ENCODE measurements around the gene EP400. TPM values are rescaled to one million over a fixed set of nuclear protein-coding genes. Genes with fewer than 3 reads are reported as not detected.

Gene EP400
- total RNA-seq, 1 experiment from 2014 or later = 80.1 TPM

- Histone ChIP-seq H3K4me3 (ENCODE audit: low read depth, low read length, poor library complexity, severe bottlenecking) (no peak overlapping the region), H3K4me1 (ENCODE audit: insufficient read depth, low read length, poor library complexity, severe bottlenecking) (peaks cover 10% of the 10 kb centered on the region), H3K9me3 (ENCODE audit: low read depth, low read length, poor library complexity, severe bottlenecking) (no peaks in the 10 kb centered on the region), H3K27ac (ENCODE audit: low read depth, low read length, poor library complexity, severe bottlenecking) (no peak overlapping the region), H3K27me3 (replicated peaks; ENCODE audit: insufficient read depth, low read depth, low read length, poor library complexity) (no peaks in the 10 kb centered on the region), H3K36me3 (ENCODE audit: insufficient read depth, low read length, poor library complexity, severe bottlenecking) (peaks cover 68% of the 10 kb centered on the region)
- TF ChIP-seq, protein P1, sequence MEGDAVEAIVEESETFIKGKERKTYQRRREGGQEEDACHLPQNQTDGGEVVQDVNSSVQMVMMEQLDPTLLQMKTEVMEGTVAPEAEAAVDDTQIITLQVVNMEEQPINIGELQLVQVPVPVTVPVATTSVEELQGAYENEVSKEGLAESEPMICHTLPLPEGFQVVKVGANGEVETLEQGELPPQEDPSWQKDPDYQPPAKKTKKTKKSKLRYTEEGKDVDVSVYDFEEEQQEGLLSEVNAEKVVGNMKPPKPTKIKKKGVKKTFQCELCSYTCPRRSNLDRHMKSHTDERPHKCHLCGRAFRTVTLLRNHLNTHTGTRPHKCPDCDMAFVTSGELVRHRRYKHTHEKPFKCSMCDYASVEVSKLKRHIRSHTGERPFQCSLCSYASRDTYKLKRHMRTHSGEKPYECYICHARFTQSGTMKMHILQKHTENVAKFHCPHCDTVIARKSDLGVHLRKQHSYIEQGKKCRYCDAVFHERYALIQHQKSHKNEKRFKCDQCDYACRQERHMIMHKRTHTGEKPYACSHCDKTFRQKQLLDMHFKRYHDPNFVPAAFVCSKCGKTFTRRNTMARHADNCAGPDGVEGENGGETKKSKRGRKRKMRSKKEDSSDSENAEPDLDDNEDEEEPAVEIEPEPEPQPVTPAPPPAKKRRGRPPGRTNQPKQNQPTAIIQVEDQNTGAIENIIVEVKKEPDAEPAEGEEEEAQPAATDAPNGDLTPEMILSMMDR (conservative IDR thresholded peaks at IDR 0.05; ENCODE audit: low read depth, low read length) = no peak
- TF ChIP-seq EZH2 (IDR thresholded peaks at IDR 0.05; ENCODE audit: borderline replicate concordance, low read depth, low read length, poor library complexity, severe bottlenecking) = no peak
- DNase-seq (ENCODE audit: low spot score) = no peak
- BruUV-seq (replicated peaks) = no TSS peak
- CTCF ChIA-PET = no interaction called here
- POLR2A ChIA-PET (ENCODE audit: low non-redundant PET) = no interaction called here
- intact Hi-C loops (cut with micrococcal nuclease; ENCODE audit: unreplicated experiment) = no loop called here
Measured at GRCh38 chr12:132052196-132052932, 102.6 kb downstream of the EP400 start.

DNA sequence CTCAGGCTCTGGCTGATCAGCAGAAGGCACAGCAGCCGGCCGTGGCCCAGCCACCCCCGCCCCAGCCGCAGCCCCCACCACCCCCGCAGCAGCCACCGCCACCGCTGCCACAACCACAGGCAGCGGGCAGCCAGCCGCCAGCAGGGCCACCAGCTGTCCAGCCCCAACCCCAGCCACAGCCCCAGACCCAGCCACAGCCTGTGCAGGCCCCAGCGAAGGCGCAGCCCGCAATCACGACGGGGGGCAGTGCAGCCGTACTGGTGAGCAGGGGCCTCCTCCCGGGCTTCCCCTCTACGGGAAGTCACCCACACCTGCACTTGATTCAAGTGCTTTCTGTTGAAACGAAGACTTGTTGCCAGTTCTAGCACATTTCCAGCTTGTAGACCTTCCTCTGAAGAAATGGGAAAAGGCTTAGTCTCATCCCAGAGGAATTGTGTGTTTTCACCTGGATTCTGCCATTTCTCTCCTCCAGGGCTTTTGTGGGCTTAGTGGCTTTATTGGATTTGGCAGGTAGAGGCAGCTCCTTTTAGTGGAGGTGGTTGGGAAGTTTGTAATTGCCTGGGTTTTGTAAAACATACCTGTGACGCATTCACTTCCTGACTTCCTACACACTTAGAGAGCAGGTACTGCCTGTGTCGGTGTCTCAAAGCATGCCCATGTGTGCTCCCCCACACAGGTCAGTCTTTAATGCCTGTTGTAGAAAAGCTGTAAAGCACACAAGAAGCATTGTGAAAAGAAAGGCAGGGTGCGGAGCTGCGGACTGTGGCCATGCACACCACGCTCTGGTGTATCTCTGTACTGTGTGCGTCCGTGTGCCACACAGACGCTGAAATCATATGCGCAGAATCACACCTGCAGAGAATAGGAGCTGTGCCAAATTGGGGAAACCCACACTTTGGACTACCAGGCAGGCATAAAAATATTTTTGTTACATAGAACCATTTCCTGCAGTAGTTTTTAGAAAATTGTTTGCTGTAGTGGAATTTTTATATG, 103.9 kb downstream of the EP400 start:
- Histone ChIP-seq H3K9me3 (ENCODE audit: low read depth, low read length, poor library complexity, severe bottlenecking) (no peaks in the 10 kb centered on the region), H3K4me3 (ENCODE audit: low read depth, low read length, poor library complexity, severe bottlenecking) (no peak overlapping the region), H3K27me3 (replicated peaks; ENCODE audit: insufficient read depth, low read depth, low read length, poor library complexity) (no peaks in the 10 kb centered on the region), H3K27ac (ENCODE audit: low read depth, low read length, poor library complexity, severe bottlenecking) (no peak overlapping the region), H3K4me1 (ENCODE audit: insufficient read depth, low read length, poor library complexity, severe bottlenecking) (peaks cover under 1% of the 10 kb centered on the region), H3K36me3 (ENCODE audit: insufficient read depth, low read length, poor library complexity, severe bottlenecking) (peaks cover 73% of the 10 kb centered on the region)
- ChIA-PET CTCF (no interaction called here), POLR2A (ENCODE audit: low non-redundant PET) (no interaction called here)
- intact Hi-C loops (cut with micrococcal nuclease; ENCODE audit: unreplicated experiment) = no loop called here
- DNase-seq (ENCODE audit: low spot score) = no peak
- no TSS peak for BruUV-seq (replicated peaks)
- TF ChIP-seq EZH2 (IDR thresholded peaks at IDR 0.05; ENCODE audit: borderline replicate concordance, low read depth, low read length, poor library complexity, severe bottlenecking) = no peak
- TF ChIP-seq, protein P1 (conservative IDR thresholded peaks at IDR 0.05; ENCODE audit: low read depth, low read length) = no peak

GRCh38 chr12:132054983-132055382, 105.2 kb downstream of the EP400 start:
- ChIA-PET POLR2A (ENCODE audit: low non-redundant PET) (no interaction called here), CTCF (no interaction called here)
- TF ChIP-seq, protein P1 (conservative IDR thresholded peaks at IDR 0.05; ENCODE audit: low read depth, low read length) = no peak
- no peak for TF ChIP-seq EZH2 (IDR thresholded peaks at IDR 0.05; ENCODE audit: borderline replicate concordance, low read depth, low read length, poor library complexity, severe bottlenecking)
- intact Hi-C loops (cut with micrococcal nuclease; ENCODE audit: unreplicated experiment) = no loop called here
- no peak for DNase-seq (ENCODE audit: low spot score)
- H3K36me3 ChIP-seq (ENCODE audit: insufficient read depth, low read length, poor library complexity, severe bottlenecking) = peaks cover 60% of the 10 kb centered on the region
- H3K4me3 ChIP-seq (ENCODE audit: low read depth, low read length, poor library complexity, severe bottlenecking) = no peak overlapping the region
- no peaks in the 10 kb centered on the region for H3K27me3 ChIP-seq (replicated peaks; ENCODE audit: insufficient read depth, low read depth, low read length, poor library complexity)
- H3K27ac ChIP-seq (ENCODE audit: low read depth, low read length, poor library complexity, severe bottlenecking) = no peak overlapping the region
- no peaks in the 10 kb centered on the region for H3K4me1 ChIP-seq (ENCODE audit: insufficient read depth, low read length, poor library complexity, severe bottlenecking)
- H3K9me3 ChIP-seq (ENCODE audit: low read depth, low read length, poor library complexity, severe bottlenecking) = no peaks in the 10 kb centered on the region
- BruUV-seq (replicated peaks) = no TSS peak
